RWPE2 (cell line): Measurements from ENCODE around the gene ZNF410.
A peak's percentile ranks its signal among the peaks of the same experiment; 100 is the strongest.
"Not testable (repeated sequence)": the region's sequence is repeated elsewhere in the genome, so short reads cannot be mapped to it uniquely, and the experiment has no call there.

Experiments
- ATAC-seq: fragments of 200-7000 bp; cut with Tn5 transposase; 3 replicates; pipeline ENCODE4 v1.9.1; 2021; ENCODE audit warnings: low read depth
- DNase-seq: peaks from one replicate; pipeline ENCODE4 v3.0.0-alpha.2; 2020; ENCODE audit warnings: low spot score
- H3K27ac ChIP-seq: fragments of 450-650 bp; 2 replicates; pipeline ENCODE4 v1.5.1; 2017; ENCODE audit warnings: mild to moderate bottlenecking; ENCODE audit not compliant: poor library complexity, severe bottlenecking
- H3K27me3 ChIP-seq: fragments of 250-450 bp; sonication (Bioruptor Pico); 2 replicates; pipeline ENCODE4 v1.5.1; 2021; ENCODE audit warnings: mild to moderate bottlenecking, moderate library complexity; ENCODE audit not compliant: insufficient read depth, poor library complexity, severe bottlenecking
- H3K36me3 ChIP-seq: fragments of 250-450 bp; sonication (Bioruptor Pico); 2 replicates; pipeline ENCODE4 v1.5.1; 2020; ENCODE audit warnings: low read depth, mild to moderate bottlenecking, moderate library complexity
- H3K4me1 ChIP-seq: fragments of 250-450 bp; sonication (Bioruptor Pico); 2 replicates; pipeline ENCODE4 v1.5.1; 2021; ENCODE audit warnings: mild to moderate bottlenecking, moderate library complexity; ENCODE audit not compliant: insufficient read depth, poor library complexity, severe bottlenecking
- H3K4me3 ChIP-seq: fragments of 250-450 bp; sonication (Bioruptor Pico); 2 replicates; pipeline ENCODE4 v1.5.1; 2021; ENCODE audit warnings: mild to moderate bottlenecking, moderate library complexity; ENCODE audit not compliant: severe bottlenecking
- H3K9me3 ChIP-seq: fragments of 250-450 bp; sonication (Bioruptor Pico); 2 replicates; pipeline ENCODE4 v1.5.1; 2021; ENCODE audit warnings: mild to moderate bottlenecking, moderate library complexity; ENCODE audit not compliant: severe bottlenecking
- CTCF ChIP-seq: fragments of 450-650 bp; IDR thresholded peaks from one replicate; pipeline ENCODE4 v1.5.1; 2017; ENCODE audit warnings: mild to moderate bottlenecking, moderate library complexity; ENCODE audit not compliant: poor library complexity, severe bottlenecking

Gene ZNF410

GRCh38 chr14:73886449-73887317 lies at the start of gene ZNF410:
Gene ZNF410 (plus strand): TSS chr14:73886859. CDS start chr14:73892176, 5,317 bp downstream.
- no peak for TF ChIP-seq CTCF
- peaks cover 19% of the 10 kb centered on the region for H3K4me1 ChIP-seq
- peak within 1 kb of the TSS; percentile 83 for H3K27ac ChIP-seq

GRCh38 chr14:73838293-73839034 lies 48.2 kb upstream of the ZNF410 start:
- 0 out of 3 replicates have a peak, but pooled peaks have one; percentile 45 for ATAC-seq
- not testable (repeated sequence) for H3K36me3 ChIP-seq, H3K27me3 ChIP-seq, H3K4me1 ChIP-seq, H3K27ac ChIP-seq, H3K4me3 ChIP-seq, H3K9me3 ChIP-seq, DNase-seq

More at GRCh38 chr14:73886449-73887317, at the start of gene ZNF410:
- Histone ChIP-seq H3K27me3 (no peaks in the 10 kb centered on the region), H3K36me3 (peaks cover 29% of the 10 kb centered on the region), H3K9me3 (no peaks in the 10 kb centered on the region), H3K4me3 (peak within 1 kb of the TSS; percentile 55)
- ATAC-seq (peak; percentile 96), DNase-seq (peak; percentile 98)

- TF ChIP-seq CTCF, result no peak
- no peak for DNase-seq
Measured at GRCh38 chr14:73842201-73842600, 44.5 kb upstream of the ZNF410 start.

GRCh38 chr14:73842851-73843250 lies 43.8 kb upstream of the ZNF410 start:
- DNase-seq (no peak), ATAC-seq (no peak)
- TF ChIP-seq CTCF, result no peak
- Histone ChIP-seq H3K4me3 (no peak overlapping the region), H3K4me1 (no peaks in the 10 kb centered on the region), H3K27ac (no peak overlapping the region), H3K9me3 (no peaks in the 10 kb centered on the region), H3K27me3 (no peaks in the 10 kb centered on the region), H3K36me3 (no peaks in the 10 kb centered on the region)

More at GRCh38 chr14:73842201-73842600, 44.5 kb upstream of the ZNF410 start:
- H3K27ac ChIP-seq, result no peak overlapping the region
- no peaks in the 10 kb centered on the region for H3K4me1 ChIP-seq
- H3K9me3 ChIP-seq, result no peaks in the 10 kb centered on the region
- no peaks in the 10 kb centered on the region for H3K36me3 ChIP-seq
- H3K4me3 ChIP-seq, result no peak overlapping the region
- H3K27me3 ChIP-seq, result no peaks in the 10 kb centered on the region
- no peak for ATAC-seq

- Histone ChIP-seq H3K27me3 (no peaks in the 10 kb centered on the region), H3K36me3 (no peaks in the 10 kb centered on the region), H3K4me3 (no peak overlapping the region), H3K27ac (no peak overlapping the region), H3K9me3 (no peaks in the 10 kb centered on the region), H3K4me1 (no peaks in the 10 kb centered on the region)
- no peak for ATAC-seq
- no peak for DNase-seq
- no peak for TF ChIP-seq CTCF
Measured at GRCh38 chr14:73843296-73843695, 43.4 kb upstream of the ZNF410 start.
